ENCODE measurements around the gene GALNT17. TPM values are rescaled to one million over a fixed set of nuclear protein-coding genes. Genes with fewer than 3 reads are reported as not detected.

GALNT17 gene
- total RNA-seq, 1 experiment from 2014 or later: not detected

DNA sequence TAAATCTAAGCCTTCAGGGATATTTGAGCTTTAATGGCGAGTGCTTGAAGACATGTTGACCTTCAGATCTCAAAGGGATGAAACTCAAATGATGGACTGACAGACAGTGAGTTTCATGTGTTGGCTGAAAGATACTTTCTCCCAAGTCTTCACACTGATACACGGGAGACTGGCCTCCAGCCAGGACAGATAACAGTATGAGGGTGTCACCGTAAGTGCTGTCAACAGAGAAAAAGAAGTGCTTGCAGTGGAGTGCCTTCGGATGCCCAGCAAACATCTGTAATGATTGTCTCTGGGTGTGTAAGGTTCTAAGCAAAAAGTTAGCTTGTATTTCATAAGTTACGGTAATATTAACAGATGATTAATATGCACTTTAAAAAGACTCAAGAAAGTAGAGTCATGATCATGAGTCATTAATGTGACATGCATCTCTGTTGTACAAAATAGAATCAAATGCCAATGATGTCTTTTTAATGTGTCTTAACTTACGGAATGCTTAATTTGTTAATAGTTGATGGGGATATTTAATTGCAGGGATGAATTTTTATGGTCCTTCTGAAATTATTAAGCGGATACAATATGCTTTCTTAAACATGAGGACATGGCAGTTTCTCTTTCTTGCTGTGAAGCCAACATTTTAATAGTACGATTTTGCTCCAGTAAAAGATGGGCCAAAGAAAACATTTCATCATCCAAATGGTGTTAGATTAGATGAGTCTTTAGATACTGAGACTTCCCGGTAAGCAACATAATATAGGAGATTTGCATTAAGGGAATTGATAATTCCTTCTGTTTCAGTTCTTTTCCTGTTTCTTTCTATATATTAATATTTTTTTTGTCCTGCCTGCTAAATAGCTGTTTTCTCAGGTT, 292.5 kb downstream of the GALNT17 start:
- H3K36me3 ChIP-seq (ENCODE audit: control insufficient read depth, insufficient read depth, low read length): no peaks in the 10 kb centered on the region

DNA sequence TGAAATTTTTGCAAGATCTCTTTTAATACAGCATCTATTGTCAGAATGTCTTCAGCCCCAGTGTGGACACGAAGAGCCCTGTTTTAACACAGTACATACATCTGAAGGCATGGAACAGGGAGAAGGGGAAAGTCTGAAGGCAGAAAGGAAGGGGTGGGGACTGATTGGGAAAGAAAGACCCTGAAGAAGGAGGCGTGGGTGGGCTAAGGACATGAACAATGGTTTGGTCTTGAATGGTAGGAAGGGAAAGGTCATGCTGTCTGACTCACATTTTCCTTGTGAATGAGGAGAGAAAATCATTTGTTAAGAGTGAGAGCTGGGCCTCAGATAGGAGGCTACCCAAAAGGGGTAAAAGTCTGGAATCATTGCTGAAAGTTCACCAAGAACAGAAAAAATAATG, 297.1 kb downstream of the GALNT17 start:
- intact Hi-C loops (cut with micrococcal nuclease; ENCODE audit: unreplicated experiment): no loop called here
- in situ Hi-C loops (cut with HindIII; ENCODE audit: low pct_unique_long_range_greater_than_20kb, low sequenced_read_pairs): no loop called here
- POLR2A ChIA-PET: interaction anchor here (0.6 kb wide), 1 partner anchor 565 kb away, joined by 4 read pairs; no protein-coding TSS in a partner anchor
- TF ChIP-seq SIN3A (IDR thresholded peaks at IDR 0.05; ENCODE audit: borderline replicate concordance, insufficient read depth, low read depth, low read length): no peak
- TF ChIP-seq, protein P1, sequence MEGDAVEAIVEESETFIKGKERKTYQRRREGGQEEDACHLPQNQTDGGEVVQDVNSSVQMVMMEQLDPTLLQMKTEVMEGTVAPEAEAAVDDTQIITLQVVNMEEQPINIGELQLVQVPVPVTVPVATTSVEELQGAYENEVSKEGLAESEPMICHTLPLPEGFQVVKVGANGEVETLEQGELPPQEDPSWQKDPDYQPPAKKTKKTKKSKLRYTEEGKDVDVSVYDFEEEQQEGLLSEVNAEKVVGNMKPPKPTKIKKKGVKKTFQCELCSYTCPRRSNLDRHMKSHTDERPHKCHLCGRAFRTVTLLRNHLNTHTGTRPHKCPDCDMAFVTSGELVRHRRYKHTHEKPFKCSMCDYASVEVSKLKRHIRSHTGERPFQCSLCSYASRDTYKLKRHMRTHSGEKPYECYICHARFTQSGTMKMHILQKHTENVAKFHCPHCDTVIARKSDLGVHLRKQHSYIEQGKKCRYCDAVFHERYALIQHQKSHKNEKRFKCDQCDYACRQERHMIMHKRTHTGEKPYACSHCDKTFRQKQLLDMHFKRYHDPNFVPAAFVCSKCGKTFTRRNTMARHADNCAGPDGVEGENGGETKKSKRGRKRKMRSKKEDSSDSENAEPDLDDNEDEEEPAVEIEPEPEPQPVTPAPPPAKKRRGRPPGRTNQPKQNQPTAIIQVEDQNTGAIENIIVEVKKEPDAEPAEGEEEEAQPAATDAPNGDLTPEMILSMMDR (IDR thresholded peaks at IDR 0.05): no peak
- TF ChIP-seq TCF7L2 (IDR thresholded peaks at IDR 0.05; ENCODE audit: low read depth, low read length): no peak
- TF ChIP-seq, protein P2, sequence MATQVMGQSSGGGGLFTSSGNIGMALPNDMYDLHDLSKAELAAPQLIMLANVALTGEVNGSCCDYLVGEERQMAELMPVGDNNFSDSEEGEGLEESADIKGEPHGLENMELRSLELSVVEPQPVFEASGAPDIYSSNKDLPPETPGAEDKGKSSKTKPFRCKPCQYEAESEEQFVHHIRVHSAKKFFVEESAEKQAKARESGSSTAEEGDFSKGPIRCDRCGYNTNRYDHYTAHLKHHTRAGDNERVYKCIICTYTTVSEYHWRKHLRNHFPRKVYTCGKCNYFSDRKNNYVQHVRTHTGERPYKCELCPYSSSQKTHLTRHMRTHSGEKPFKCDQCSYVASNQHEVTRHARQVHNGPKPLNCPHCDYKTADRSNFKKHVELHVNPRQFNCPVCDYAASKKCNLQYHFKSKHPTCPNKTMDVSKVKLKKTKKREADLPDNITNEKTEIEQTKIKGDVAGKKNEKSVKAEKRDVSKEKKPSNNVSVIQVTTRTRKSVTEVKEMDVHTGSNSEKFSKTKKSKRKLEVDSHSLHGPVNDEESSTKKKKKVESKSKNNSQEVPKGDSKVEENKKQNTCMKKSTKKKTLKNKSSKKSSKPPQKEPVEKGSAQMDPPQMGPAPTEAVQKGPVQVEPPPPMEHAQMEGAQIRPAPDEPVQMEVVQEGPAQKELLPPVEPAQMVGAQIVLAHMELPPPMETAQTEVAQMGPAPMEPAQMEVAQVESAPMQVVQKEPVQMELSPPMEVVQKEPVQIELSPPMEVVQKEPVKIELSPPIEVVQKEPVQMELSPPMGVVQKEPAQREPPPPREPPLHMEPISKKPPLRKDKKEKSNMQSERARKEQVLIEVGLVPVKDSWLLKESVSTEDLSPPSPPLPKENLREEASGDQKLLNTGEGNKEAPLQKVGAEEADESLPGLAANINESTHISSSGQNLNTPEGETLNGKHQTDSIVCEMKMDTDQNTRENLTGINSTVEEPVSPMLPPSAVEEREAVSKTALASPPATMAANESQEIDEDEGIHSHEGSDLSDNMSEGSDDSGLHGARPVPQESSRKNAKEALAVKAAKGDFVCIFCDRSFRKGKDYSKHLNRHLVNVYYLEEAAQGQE (IDR thresholded peaks at IDR 0.05; ENCODE audit: insufficient read depth in 1 of 2, low read depth in 2 of 2, low read length in 1 of 2): no peak
- no peak for TF ChIP-seq POLR2AphosphoS5 (IDR thresholded peaks at IDR 0.05; ENCODE audit: low read depth, low read length)
- H3K27ac ChIP-seq (ENCODE audit: low read length): no peak overlapping the region
- CTCF ChIA-PET: no interaction called here
- H3K4me3 ChIP-seq (ENCODE audit: low read depth in 2 of 2, low read length in 2 of 2): no peak overlapping the region
- no peak for DNase-seq (ENCODE audit: low read depth, low spot score)
- no peaks in the 10 kb centered on the region for H3K4me1 ChIP-seq (ENCODE audit: control insufficient read depth, insufficient read depth, low read length)
- ATAC-seq: no peak
- no peaks in the 10 kb centered on the region for H3K9me3 ChIP-seq (ENCODE audit: control insufficient read depth, insufficient read depth, low read depth, low read length)
- H3K27me3 ChIP-seq (ENCODE audit: control insufficient read depth, insufficient read depth, low read length): no peaks in the 10 kb centered on the region
- H3K36me3 ChIP-seq (ENCODE audit: control insufficient read depth, insufficient read depth, low read length): no peaks in the 10 kb centered on the region
- BruUV-seq (replicated peaks): no TSS peak

More for the DNA sequence above, 292.5 kb downstream of the GALNT17 start:
- POLR2A ChIA-PET: interaction anchor here (1.1 kb wide), 1 partner anchor 10 kb away, joined by 3 read pairs; no protein-coding TSS in a partner anchor
- Histone ChIP-seq H3K4me1 (ENCODE audit: control insufficient read depth, insufficient read depth, low read length) (no peaks in the 10 kb centered on the region), H3K27ac (ENCODE audit: low read length) (no peak overlapping the region), H3K4me3 (ENCODE audit: low read depth in 2 of 2, low read length in 2 of 2) (no peak overlapping the region), H3K27me3 (ENCODE audit: control insufficient read depth, insufficient read depth, low read length) (no peaks in the 10 kb centered on the region), H3K9me3 (ENCODE audit: control insufficient read depth, insufficient read depth, low read depth, low read length) (no peaks in the 10 kb centered on the region)
- no TSS peak for BruUV-seq (replicated peaks)
- no peak for DNase-seq (ENCODE audit: low read depth, low spot score)
- TF ChIP-seq SIN3A (IDR thresholded peaks at IDR 0.05; ENCODE audit: borderline replicate concordance, insufficient read depth, low read depth, low read length) (no peak), TCF7L2 (IDR thresholded peaks at IDR 0.05; ENCODE audit: low read depth, low read length) (no peak), POLR2AphosphoS5 (IDR thresholded peaks at IDR 0.05; ENCODE audit: low read depth, low read length) (no peak)
- TF ChIP-seq, protein P1 (IDR thresholded peaks at IDR 0.05): no peak
- TF ChIP-seq, protein P2 (IDR thresholded peaks at IDR 0.05; ENCODE audit: insufficient read depth in 1 of 2, low read depth in 2 of 2, low read length in 1 of 2): no peak
- intact Hi-C loops (cut with micrococcal nuclease; ENCODE audit: unreplicated experiment) (no loop called here), in situ Hi-C loops (cut with HindIII; ENCODE audit: low pct_unique_long_range_greater_than_20kb, low sequenced_read_pairs) (no loop called here)
- CTCF ChIA-PET: no interaction called here
- ATAC-seq: no peak
